ENCODE data around the gene EIF3F. TPM values are rescaled to one million over a fixed set of nuclear protein-coding genes. Genes with fewer than 3 reads are reported as not detected.

The EIF3F gene
- polyA plus RNA-seq, 3 donors, result 179 to 286 (median 243) TPM

DNA sequence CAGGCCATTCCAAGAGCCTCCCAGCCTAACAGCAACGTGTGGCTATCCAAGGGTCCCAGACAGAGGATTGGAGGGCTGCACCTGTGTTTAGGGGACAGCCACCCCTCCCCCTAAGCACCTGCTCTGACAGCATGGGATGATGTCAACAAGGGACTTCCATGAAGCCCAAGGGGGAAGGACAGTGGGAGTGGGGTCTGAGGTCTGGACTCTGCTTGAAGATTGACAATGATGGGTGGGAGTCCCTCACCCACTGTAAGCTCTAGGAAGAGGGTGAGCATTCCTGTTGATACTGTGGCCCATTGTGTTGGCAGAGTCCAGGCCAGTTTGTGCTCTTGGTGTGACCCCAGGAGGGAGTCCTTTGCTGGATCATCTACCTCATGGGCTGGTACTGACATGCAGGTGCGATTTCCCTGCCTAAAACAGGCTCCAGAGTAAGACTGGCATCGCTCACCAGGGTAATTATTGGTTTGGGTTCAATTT, 47.0 kb downstream of the EIF3F start:
- Mint-ChIP-seq H3K9me3 (no peaks in the 10 kb centered on the region), H3K36me3 (no peaks in the 10 kb centered on the region), H3K27me3 (ENCODE audit: low read depth in 3 of 3) (peaks cover 5 to 11% (median 8%) of the 10 kb centered on the region in 3 donors), H3K4me1 (peaks cover 9% of the 10 kb centered on the region), H3K4me3 (no peak overlapping the region), H3K27ac (no peak overlapping the region)
- Histone ChIP-seq H3K4me2 (replicated peaks; ENCODE audit: extremely low read depth, low read length, poor library complexity, severe bottlenecking) (no peak overlapping the region), H2AFZ (ENCODE audit: insufficient read depth, low read depth, low read length, poor library complexity, severe bottlenecking) (no peak overlapping the region), H3K79me2 (ENCODE audit: insufficient read depth, low read length) (no peaks in the 10 kb centered on the region), H3K27me3 (ENCODE audit: control insufficient read depth in 2 of 2, insufficient read depth in 2 of 2, low read length in 2 of 2) (no peaks in the 10 kb centered on the region), H4K20me1 (ENCODE audit: insufficient read depth, low read length) (no peaks in the 10 kb centered on the region), H3K9ac (ENCODE audit: insufficient read depth, low read length, poor library complexity, severe bottlenecking) (no peak overlapping the region), H3K9me3 (replicated peaks in 1 of 2; ENCODE audit: control insufficient read depth in 1 of 2, insufficient read depth in 1 of 2, low read length in 2 of 2) (no peaks in the 10 kb centered on the region), H3K4me1 (ENCODE audit: control insufficient read depth in 1 of 2, insufficient read depth in 2 of 2, low read length in 2 of 2) (no peaks in the 10 kb centered on the region), H3K4me3 (replicated peaks in 1 of 3; ENCODE audit: low read depth in 2 of 3, low read length in 3 of 3) (no peak overlapping the region), H3K36me3 (replicated peaks in 1 of 2; ENCODE audit: control insufficient read depth in 1 of 2, insufficient read depth in 2 of 2, low read length in 2 of 2) (no peaks in the 10 kb centered on the region), H3K27ac (ENCODE audit: low read depth in 1 of 2, low read length in 2 of 2) (no peak overlapping the region)
- 80% methylated on average over 1 of the region's 3 CpGs for WGBS (ENCODE audit: insufficient coverage)
- no peak for DNase-seq
- intact Hi-C loops (cut with micrococcal nuclease), result no loop called here
- TF ChIP-seq, protein P1, sequence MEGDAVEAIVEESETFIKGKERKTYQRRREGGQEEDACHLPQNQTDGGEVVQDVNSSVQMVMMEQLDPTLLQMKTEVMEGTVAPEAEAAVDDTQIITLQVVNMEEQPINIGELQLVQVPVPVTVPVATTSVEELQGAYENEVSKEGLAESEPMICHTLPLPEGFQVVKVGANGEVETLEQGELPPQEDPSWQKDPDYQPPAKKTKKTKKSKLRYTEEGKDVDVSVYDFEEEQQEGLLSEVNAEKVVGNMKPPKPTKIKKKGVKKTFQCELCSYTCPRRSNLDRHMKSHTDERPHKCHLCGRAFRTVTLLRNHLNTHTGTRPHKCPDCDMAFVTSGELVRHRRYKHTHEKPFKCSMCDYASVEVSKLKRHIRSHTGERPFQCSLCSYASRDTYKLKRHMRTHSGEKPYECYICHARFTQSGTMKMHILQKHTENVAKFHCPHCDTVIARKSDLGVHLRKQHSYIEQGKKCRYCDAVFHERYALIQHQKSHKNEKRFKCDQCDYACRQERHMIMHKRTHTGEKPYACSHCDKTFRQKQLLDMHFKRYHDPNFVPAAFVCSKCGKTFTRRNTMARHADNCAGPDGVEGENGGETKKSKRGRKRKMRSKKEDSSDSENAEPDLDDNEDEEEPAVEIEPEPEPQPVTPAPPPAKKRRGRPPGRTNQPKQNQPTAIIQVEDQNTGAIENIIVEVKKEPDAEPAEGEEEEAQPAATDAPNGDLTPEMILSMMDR (IDR thresholded peaks at IDR 0.05), result no peak

DNA sequence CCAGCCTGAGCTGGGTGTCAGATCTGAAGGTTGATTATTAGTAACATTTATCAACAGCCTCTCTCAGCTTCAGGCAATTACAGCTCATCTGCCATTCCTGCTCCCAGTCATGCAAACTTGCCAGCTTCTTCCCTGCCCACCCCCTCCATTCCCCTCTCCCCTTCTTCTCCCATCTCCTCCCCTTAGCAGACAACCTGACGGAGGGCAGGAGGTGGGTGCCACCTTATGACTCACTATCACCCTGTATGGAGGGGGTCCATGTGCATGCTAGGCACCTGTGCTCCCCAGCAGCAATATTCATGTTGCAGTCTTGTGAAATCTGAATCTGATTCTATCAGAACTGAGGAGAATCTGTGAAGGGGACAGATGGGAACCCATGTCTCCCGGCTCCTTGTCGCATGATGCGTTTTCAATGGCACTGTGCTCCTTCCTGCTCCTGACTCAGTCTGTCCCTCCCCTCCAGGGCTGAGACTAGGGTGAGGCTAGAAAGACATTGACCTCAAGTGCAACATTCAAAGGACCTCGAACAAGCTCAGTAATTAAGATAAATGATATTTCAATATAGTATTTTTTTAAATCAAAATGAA, 47.6 kb downstream of the EIF3F start:
- no peak overlapping the region for H3K27ac ChIP-seq (ENCODE audit: low read depth in 1 of 2, low read length in 2 of 2)
- H3K9ac ChIP-seq (ENCODE audit: insufficient read depth, low read length, poor library complexity, severe bottlenecking), result no peak overlapping the region
- Mint-ChIP-seq H3K4me3 (no peak overlapping the region), H3K36me3 (no peaks in the 10 kb centered on the region), H3K9me3 (no peaks in the 10 kb centered on the region), H3K4me1 (peaks cover 9% of the 10 kb centered on the region), H3K27ac (no peak overlapping the region), H3K27me3 (ENCODE audit: low read depth in 3 of 3) (peaks cover 5 to 12% (median 5%) of the 10 kb centered on the region in 3 donors)
- H4K20me1 ChIP-seq (ENCODE audit: insufficient read depth, low read length), result no peaks in the 10 kb centered on the region
- TF ChIP-seq, protein P1 (IDR thresholded peaks at IDR 0.05), result no peak
- no peak overlapping the region for H2AFZ ChIP-seq (ENCODE audit: insufficient read depth, low read depth, low read length, poor library complexity, severe bottlenecking)
- no peaks in the 10 kb centered on the region for H3K27me3 ChIP-seq (ENCODE audit: control insufficient read depth in 2 of 2, insufficient read depth in 2 of 2, low read length in 2 of 2)
- no peak overlapping the region for H3K4me3 ChIP-seq (replicated peaks in 1 of 3; ENCODE audit: low read depth in 2 of 3, low read length in 3 of 3)
- H3K36me3 ChIP-seq (replicated peaks in 1 of 2; ENCODE audit: control insufficient read depth in 1 of 2, insufficient read depth in 2 of 2, low read length in 2 of 2), result no peaks in the 10 kb centered on the region
- DNase-seq, result no peak
- H3K79me2 ChIP-seq (ENCODE audit: insufficient read depth, low read length), result no peaks in the 10 kb centered on the region
- intact Hi-C loops (cut with micrococcal nuclease), result no loop called here
- H3K4me1 ChIP-seq (ENCODE audit: control insufficient read depth in 1 of 2, insufficient read depth in 2 of 2, low read length in 2 of 2), result no peaks in the 10 kb centered on the region
- no CpG with 5 or more reads among the region's 5 CpGs for WGBS (ENCODE audit: insufficient coverage)
- no peak overlapping the region for H3K4me2 ChIP-seq (replicated peaks; ENCODE audit: extremely low read depth, low read length, poor library complexity, severe bottlenecking)
- no peaks in the 10 kb centered on the region for H3K9me3 ChIP-seq (replicated peaks in 1 of 2; ENCODE audit: control insufficient read depth in 1 of 2, insufficient read depth in 1 of 2, low read length in 2 of 2)
